Stomach (tissue), 9 donors: ENCODE results near the gene FKBP9. TPM values are rescaled to one million over a fixed set of nuclear protein-coding genes. Genes with fewer than 3 reads are reported as not detected.
"Not testable (repeated sequence)": the region's sequence is repeated elsewhere in the genome, so short reads cannot be mapped to it uniquely, and the experiment has no call there.

Experiments used
- DNase-seq, 2 donors: peaks; one replicate each; pipeline versions ENCODE4 v3.0.0 to v3.0.0-alpha.2; 2013 to 2019
- H3K27ac ChIP-seq, 5 donors: fragments of 200-600 bp in 4 of 5; sonication (generic) in 4 of 5; one replicate each; pipeline ENCODE4 v1.5.1; 2013 to 2019; ENCODE audit warnings: mild to moderate bottlenecking in 1 of 5, moderate library complexity in 1 of 5
- H3K27me3 ChIP-seq, 3 donors: fragments of 200-600 bp; sonication (generic); one replicate each; pipeline ENCODE4 v1.5.1; 2017 to 2019; ENCODE audit warnings: mixed run types in 1 of 3
- H3K36me3 ChIP-seq, 4 donors: fragments of 200-600 bp; sonication (generic); 1 replicate in 3 of 4; 2 replicates in 1 of 4; pipeline ENCODE4 v1.5.1; 2016 to 2019
- H3K4me1 ChIP-seq, 4 donors: fragments of 200-600 bp; sonication (generic); one replicate each; pipeline ENCODE4 v1.5.1; 2016 to 2019
- H3K4me3 ChIP-seq, 4 donors: fragments of 200-600 bp; sonication (generic) in 3 of 4; one replicate each; pipeline ENCODE4 v1.5.1; 2016 to 2019; ENCODE audit warnings: mild to moderate bottlenecking in 1 of 4
- H3K9me3 ChIP-seq, 4 donors: fragments of 200-600 bp; sonication (generic); one replicate each; pipeline ENCODE4 v1.5.1; 2016 to 2019
- CTCF ChIP-seq, 7 experiments: fragments of 450-650 bp in 4 of 7; fragments of 200-600 bp in 3 of 7; sonication (generic) in 3 of 7; IDR thresholded peaks; one replicate each; pipeline ENCODE4 v1.5.1; 2016 to 2019; ENCODE audit warnings: antibody characterized with exemption in 7 of 7, control low read depth in 2 of 7, mild to moderate bottlenecking in 1 of 7
- EP300 ChIP-seq: sonication (generic); formaldehyde crosslinking; IDR thresholded peaks from one replicate; pipeline ENCODE4 v1.6.1; 2017; ENCODE audit warnings: antibody characterized with exemption
- POLR2A ChIP-seq, 4 donors: fragments of 450-650 bp; IDR thresholded peaks; one replicate each; pipeline ENCODE4 v1.6.1; 2016; ENCODE audit warnings: antibody characterized with exemption in 4 of 4, control low read depth in 2 of 4, mild to moderate bottlenecking in 1 of 4, moderate library complexity in 1 of 4
- POLR2AphosphoS5 ChIP-seq, 3 donors: sonication (generic); formaldehyde crosslinking; IDR thresholded peaks; one replicate each; pipeline ENCODE4 v1.6.1; 2016; ENCODE audit warnings: antibody characterized with exemption in 3 of 3
- WGBS, 5 donors: extraction: QIAGEN DNeasy Blood & Tissue Kit in 3 of 5; methylation state at CpG; one replicate each; pipeline versions ENCODE4 v1.1.5 to v1.1.7; 2013 to 2018; 5-methylcytosine and 5-hydroxymethylcytosine counted together
- intact Hi-C: fragments of 100-400 bp; cut with DNase I; formaldehyde crosslinking; loops from one replicate; pipeline ENCODE4 v1.15.1; 2023; ENCODE audit warnings: low total_unique reads
- polyA plus RNA-seq, 3 donors: library from polyadenylated mRNA; stranded (reverse); fragments of 200-250 nt; gene quantifications; one replicate each; pipeline ENCODE4 v1.2.3, GENCODE V29; 2013
- total RNA-seq, 5 donors: library from RNA; depleted of rRNA; stranded (reverse); fragments of >200 nt; gene quantifications; one replicate each; pipeline versions ENCODE4 v1.1.0 to v1.2.3, GENCODE V29; 2014 to 2016
- donor health status: healthy with polysubstance abuse.
- donor health status: Bipolar disorder and iron deficiency.
- donor health status: healthy.

The FKBP9 gene
- total and polyA plus RNA-seq, 8 donors, result 11.3 to 869 (median 138) TPM

DNA sequence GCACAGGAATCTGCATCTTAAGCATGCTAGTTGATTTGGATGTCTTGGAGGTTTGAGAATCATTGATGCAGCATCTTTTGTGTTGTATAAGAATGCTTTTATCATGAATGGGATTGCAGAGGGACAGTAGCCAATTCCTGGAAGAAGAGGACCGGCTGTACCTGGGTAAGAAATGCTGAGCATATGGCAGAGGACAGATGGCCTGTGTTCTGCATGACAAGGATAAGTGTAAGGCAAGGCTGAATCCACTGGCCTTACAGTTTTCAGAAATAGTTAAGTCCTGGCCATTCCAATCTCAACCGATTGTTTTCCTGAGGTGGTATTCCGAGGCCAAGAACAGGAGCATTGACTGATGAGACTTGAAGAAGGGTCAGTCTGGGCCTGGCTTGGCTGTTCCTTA, 41.2 kb upstream of the FKBP9 start:
- H3K9me3 ChIP-seq, result no peaks in the 10 kb centered on the region
- intact Hi-C loops, result no loop called here
- 79 to 98% (median 86%) methylated on average over 3 of the region's 3 CpGs for WGBS, 5 donors
- H3K27ac ChIP-seq, result no peak overlapping the region
- peaks cover 24 to 73% (median 63%) of the 10 kb centered on the region in 4 donors for H3K36me3 ChIP-seq
- no peak overlapping the region for H3K4me3 ChIP-seq
- H3K4me1 ChIP-seq, result no peaks in the 10 kb centered on the region
- no peak for TF ChIP-seq POLR2AphosphoS5 (IDR thresholded peaks at IDR 0.05)
- TF ChIP-seq EP300, result no peak
- TF ChIP-seq POLR2A (IDR thresholded peaks at IDR 0.05), result no peak
- no peaks in the 10 kb centered on the region for H3K27me3 ChIP-seq
- DNase-seq, result no peak

GRCh38 chr7:32916994-32917393, 40.2 kb upstream of the FKBP9 start:
- H3K4me1 ChIP-seq, H3K9me3 ChIP-seq, H3K27me3 ChIP-seq, DNase-seq, H3K27ac ChIP-seq, H3K4me3 ChIP-seq, intact Hi-C loops: not testable (repeated sequence)
- 85 to 97% (median 92%) methylated on average over 3 to 6 of the region's 7 CpGs for WGBS, 5 donors
- H3K36me3 ChIP-seq, result peaks cover 24 to 83% (median 71%) of the 10 kb centered on the region in 4 donors

DNA sequence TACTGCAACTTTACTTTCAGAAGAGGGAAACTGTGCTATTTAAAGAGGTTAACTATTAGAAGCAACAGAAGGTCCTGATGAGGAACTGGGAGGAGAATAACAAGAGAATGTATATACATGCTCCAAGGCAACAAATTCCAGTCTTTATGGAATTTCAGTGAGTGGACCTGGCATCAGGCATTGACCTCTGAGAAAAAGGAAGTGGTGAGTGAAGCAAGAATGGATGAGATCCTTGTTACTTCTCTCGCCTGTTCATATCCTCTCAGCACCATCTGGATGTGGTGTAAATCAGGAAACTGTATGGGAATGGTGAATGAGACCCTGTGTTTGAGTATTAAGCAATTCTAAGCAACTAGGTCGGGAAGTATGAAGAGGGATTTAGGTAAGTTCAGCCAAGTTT, 35.3 kb upstream of the FKBP9 start:
- H3K9me3 ChIP-seq, result no peaks in the 10 kb centered on the region
- no peaks in the 10 kb centered on the region for H3K27me3 ChIP-seq
- 77 to 95% (median 87%) methylated on average over 2 of the region's 2 CpGs for WGBS, 5 donors
- H3K4me1 ChIP-seq, result no peaks in the 10 kb centered on the region
- H3K27ac ChIP-seq, result no peak overlapping the region
- intact Hi-C loops, result no loop called here
- TF ChIP-seq CTCF (IDR thresholded peaks at IDR 0.05), result no peak
- TF ChIP-seq POLR2A (IDR thresholded peaks at IDR 0.05), result no peak
- no peak for TF ChIP-seq POLR2AphosphoS5 (IDR thresholded peaks at IDR 0.05)
- no peak for TF ChIP-seq EP300
- no peak for DNase-seq
- H3K4me3 ChIP-seq, result no peak overlapping the region
- H3K36me3 ChIP-seq, result peaks cover 13 to 76% (median 68%) of the 10 kb centered on the region in 4 donors

- Histone ChIP-seq H3K4me3 (no peak overlapping the region), H3K27ac (no peak overlapping the region), H3K36me3 (peaks cover 13 to 79% (median 71%) of the 10 kb centered on the region in 4 donors), H3K9me3 (no peaks in the 10 kb centered on the region), H3K4me1 (no peaks in the 10 kb centered on the region), H3K27me3 (no peaks in the 10 kb centered on the region)
- DNase-seq, result no peak
- no peak for TF ChIP-seq POLR2A (IDR thresholded peaks at IDR 0.05)
- no peak for TF ChIP-seq CTCF (IDR thresholded peaks at IDR 0.05)
- TF ChIP-seq POLR2AphosphoS5 (IDR thresholded peaks at IDR 0.05), result no peak
- TF ChIP-seq EP300, result no peak
- intact Hi-C loops, result no loop called here
- 88 to 99% (median 95%) methylated on average over 2 of the region's 2 CpGs for WGBS, 5 donors
These were observed 28.4 kb upstream of the FKBP9 start for GRCh38 chr7:32928785-32929298.

DNA sequence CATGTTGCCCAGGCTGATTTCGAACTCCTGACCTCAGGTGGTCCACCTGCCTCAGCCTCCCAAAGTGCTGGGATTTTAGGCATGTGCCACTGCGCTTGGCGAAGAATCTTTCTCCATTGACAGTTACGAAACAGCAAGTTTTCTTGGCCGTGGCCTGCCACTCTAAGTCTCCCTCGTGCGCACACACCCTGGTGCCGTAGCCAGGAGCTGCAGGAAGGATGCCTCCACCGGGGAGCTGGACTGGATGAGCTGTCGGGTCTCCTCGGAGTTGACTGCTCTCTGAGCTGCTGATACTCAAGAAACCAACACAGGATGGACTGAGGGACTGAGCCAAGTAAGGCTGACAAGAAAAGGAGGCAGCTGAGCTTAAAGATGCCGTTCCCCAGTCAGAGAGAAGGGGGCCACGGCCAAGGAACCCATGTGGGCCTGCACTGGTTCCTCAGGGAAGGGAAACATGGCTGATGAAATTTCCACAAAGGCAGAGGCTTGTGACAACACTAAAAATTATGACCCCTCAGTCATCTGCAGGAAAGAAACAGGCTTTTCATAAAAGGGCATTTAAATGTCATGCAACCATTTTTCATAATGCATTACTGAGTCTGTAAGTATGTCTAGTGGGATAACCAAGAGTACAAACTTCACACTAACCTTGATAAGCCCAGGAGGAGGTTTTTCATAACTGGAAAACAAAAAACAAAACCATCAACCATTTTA, 27.7 kb upstream of the FKBP9 start:
- DNase-seq, result no peak
- Histone ChIP-seq H3K27ac (no peak overlapping the region), H3K9me3 (no peaks in the 10 kb centered on the region), H3K4me1 (no peaks in the 10 kb centered on the region), H3K36me3 (peaks cover 9 to 79% (median 66%) of the 10 kb centered on the region in 4 donors), H3K27me3 (no peaks in the 10 kb centered on the region), H3K4me3 (no peak overlapping the region)
- intact Hi-C loops, result loop anchor here (10.0 kb wide), 1 partner anchor 75 kb away; no protein-coding TSS in a partner anchor
- TF ChIP-seq POLR2AphosphoS5 (IDR thresholded peaks at IDR 0.05) (no peak), POLR2A (IDR thresholded peaks at IDR 0.05) (no peak), EP300 (no peak), CTCF (IDR thresholded peaks at IDR 0.05) (no peak)
- WGBS, 5 donors, result 86 to 92% (median 88%) methylated on average over 13 of the region's 13 CpGs
